Upper lobe of right lung (tissue), 1 donor: ENCODE results near the gene FKBP1A. TPM values are rescaled to one million over a fixed set of nuclear protein-coding genes. Genes with fewer than 3 reads are reported as not detected.
A peak's percentile ranks its signal among the peaks of the same experiment; 100 is the strongest.

Experiments used
- ATAC-seq: fragments of 200-7000 bp; cut with Tn5 transposase; one replicate; pipeline ENCODE4 v1.9.1; 2020; ENCODE audit warnings: mild to moderate bottlenecking, moderate library complexity
- DNase-seq: peaks from one replicate; pipeline ENCODE4 v3.0.0-alpha.2; 2020
- H3K27ac ChIP-seq: fragments of 200-600 bp; one replicate; pipeline ENCODE4 v1.8.0; 2022
- H3K27me3 ChIP-seq: fragments of 200-600 bp; one replicate; pipeline ENCODE4 v1.8.0; 2022; ENCODE audit warnings: mild to moderate bottlenecking
- H3K36me3 ChIP-seq: fragments of 200-600 bp; one replicate; pipeline ENCODE4 v1.8.0; 2022
- H3K4me1 ChIP-seq: fragments of 200-600 bp; one replicate; pipeline ENCODE4 v1.8.0; 2022
- H3K4me3 ChIP-seq: fragments of 200-600 bp; one replicate; pipeline ENCODE4 v1.8.0; 2022; ENCODE audit warnings: mild to moderate bottlenecking
- H3K9me3 ChIP-seq: fragments of 200-600 bp; one replicate; pipeline ENCODE4 v1.8.0; 2022
- CTCF ChIP-seq: fragments of 200-600 bp; IDR thresholded peaks from one replicate; pipeline ENCODE4 v1.8.0; 2022; ENCODE audit warnings: antibody characterized with exemption
- intact Hi-C: fragments of 100-400 bp; cut with DNase I; formaldehyde crosslinking; loops from one replicate; pipeline ENCODE4 v1.11.0; 2022
- total RNA-seq: library from RNA; stranded (reverse); fragmentation: NEBNext Ultra II Directional; extraction: Animal tissue kit (Norgen Biotek cat#: 25700); gene quantifications from one replicate; pipeline ENCODE4 v1.2.1, GENCODE V29; 2021
- donor health status: DM: no; HTN: yes; CAD: no; lungs with severe emphysema.

The FKBP1A gene
- total RNA-seq, 1 donor from 2014 or later: 266 TPM

GRCh38 chr20:1320902-1321653 lies 71.8 kb downstream of the FKBP1A start:
- intact Hi-C loops: no loop called here

GRCh38 chr20:1320016-1320415 lies 72.8 kb downstream of the FKBP1A start:
- intact Hi-C loops: no loop called here
- H3K9me3 ChIP-seq: no peaks in the 10 kb centered on the region
- no peak for TF ChIP-seq CTCF
- DNase-seq (no peak), ATAC-seq (no peak)
- no peak overlapping the region for H3K27ac ChIP-seq
- no peaks in the 10 kb centered on the region for H3K36me3 ChIP-seq
- no peak overlapping the region for H3K4me3 ChIP-seq
- peaks cover 17% of the 10 kb centered on the region for H3K4me1 ChIP-seq
- no peaks in the 10 kb centered on the region for H3K27me3 ChIP-seq

More at GRCh38 chr20:1320902-1321653, 71.8 kb downstream of the FKBP1A start:
- H3K4me1 ChIP-seq: peaks cover 19% of the 10 kb centered on the region
- H3K27me3 ChIP-seq: no peaks in the 10 kb centered on the region
- no peak overlapping the region for H3K4me3 ChIP-seq
- H3K9me3 ChIP-seq: no peaks in the 10 kb centered on the region
- H3K36me3 ChIP-seq: no peaks in the 10 kb centered on the region
- ATAC-seq: no peak
- H3K27ac ChIP-seq: peak overlapping the region; percentile 100
- no peak for TF ChIP-seq CTCF
- DNase-seq: no peak

- Histone ChIP-seq H3K36me3 (no peaks in the 10 kb centered on the region), H3K9me3 (no peaks in the 10 kb centered on the region), H3K27ac (no peak overlapping the region), H3K4me3 (no peak overlapping the region), H3K27me3 (no peaks in the 10 kb centered on the region), H3K4me1 (peaks cover 12% of the 10 kb centered on the region)
- intact Hi-C loops: no loop called here
- ATAC-seq (no peak), DNase-seq (no peak)
- no peak for TF ChIP-seq CTCF
Observed at GRCh38 chr20:1319462-1319861, 73.4 kb downstream of the FKBP1A start.

- Histone ChIP-seq H3K36me3 (no peaks in the 10 kb centered on the region), H3K27me3 (no peaks in the 10 kb centered on the region), H3K9me3 (no peaks in the 10 kb centered on the region), H3K27ac (no peak overlapping the region), H3K4me3 (no peak overlapping the region), H3K4me1 (peaks cover 8% of the 10 kb centered on the region)
- no peak for TF ChIP-seq CTCF
- DNase-seq: no peak
- intact Hi-C loops: no loop called here
- no peak for ATAC-seq
Observed at GRCh38 chr20:1319051-1319450, 73.8 kb downstream of the FKBP1A start.

Other genes with a start within 250 kb of the FKBP1A start
- gene TMEM74B, start 208.1 kb downstream of the FKBP1A start, total RNA-seq: 6.1 TPM
- 0.64 TPM for gene C20orf202, start 189.6 kb downstream of the FKBP1A start, total RNA-seq
- not detected for gene RAD21L1, start 167.0 kb downstream of the FKBP1A start, total RNA-seq
- gene SNPH, start 126.8 kb downstream of the FKBP1A start, total RNA-seq: 4.3 TPM
- gene SDCBP2, start 63.9 kb downstream of the FKBP1A start, total RNA-seq: 10.9 TPM
- gene NSFL1C, start 73.8 kb upstream of the FKBP1A start, total RNA-seq: 73.4 TPM
- 14.3 TPM for gene SIRPB2, start 98.4 kb upstream of the FKBP1A start, total RNA-seq
- gene SIRPD, start 164.7 kb upstream of the FKBP1A start, total RNA-seq: 0.78 TPM
- 11.6 TPM for gene SIRPB1, start 227.0 kb upstream of the FKBP1A start, total RNA-seq